ENCODE measurements around the gene TPRKB. TPM values are rescaled to one million over a fixed set of nuclear protein-coding genes. Genes with fewer than 3 reads are reported as not detected.

The TPRKB gene
- 29.3 and 37.3 TPM in 2 replicates for total RNA-seq

DNA sequence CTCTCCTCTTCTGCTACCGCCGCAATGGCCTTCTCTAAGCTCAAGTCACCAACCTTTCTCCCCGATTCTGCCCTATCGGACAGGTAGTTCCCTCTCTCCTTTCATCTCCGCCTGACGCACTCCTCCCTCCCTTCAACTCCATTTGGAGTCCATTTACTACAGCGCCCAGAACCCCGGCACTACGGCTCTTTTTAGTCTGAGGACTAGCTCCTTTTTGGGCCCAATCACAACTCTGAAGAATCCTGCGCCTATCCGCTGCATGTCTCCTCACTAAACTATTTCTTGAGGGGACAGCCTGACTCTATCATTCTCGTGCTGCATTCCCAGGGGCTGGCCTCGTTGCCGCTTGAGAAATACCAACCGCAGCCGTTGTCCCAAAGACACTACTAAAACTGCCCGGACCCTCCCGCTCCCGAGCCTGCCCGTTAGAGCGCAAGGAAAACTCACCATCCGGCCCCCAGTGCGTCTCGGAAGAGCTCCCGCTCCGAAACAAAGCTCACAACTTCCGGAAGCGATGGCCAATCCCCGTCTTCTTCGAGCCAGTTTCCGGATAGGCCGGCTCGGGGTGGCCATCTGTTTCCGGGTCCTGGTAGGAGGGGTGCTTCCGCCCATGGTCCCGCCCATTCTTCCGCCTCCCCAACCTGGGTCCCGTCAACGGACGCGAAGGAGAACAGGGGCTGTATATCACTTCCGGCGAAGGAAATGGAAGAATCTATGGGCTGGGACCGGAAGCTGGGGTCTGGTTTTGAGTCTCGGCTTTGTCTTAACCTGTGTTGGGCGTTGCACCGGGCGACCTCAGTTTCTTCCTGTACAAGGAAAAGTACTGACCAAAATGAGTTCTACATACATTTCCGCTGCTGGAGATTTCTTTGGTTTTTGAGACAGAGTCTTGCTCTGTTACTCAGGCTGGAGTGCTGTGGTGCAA lies at the start of gene TPRKB:
Gene TPRKB, minus strand, starts transcription at position 491 of the 925 bp plus-strand sequence. CDS start 2,776 bp downstream, outside the sequence.

DNA sequence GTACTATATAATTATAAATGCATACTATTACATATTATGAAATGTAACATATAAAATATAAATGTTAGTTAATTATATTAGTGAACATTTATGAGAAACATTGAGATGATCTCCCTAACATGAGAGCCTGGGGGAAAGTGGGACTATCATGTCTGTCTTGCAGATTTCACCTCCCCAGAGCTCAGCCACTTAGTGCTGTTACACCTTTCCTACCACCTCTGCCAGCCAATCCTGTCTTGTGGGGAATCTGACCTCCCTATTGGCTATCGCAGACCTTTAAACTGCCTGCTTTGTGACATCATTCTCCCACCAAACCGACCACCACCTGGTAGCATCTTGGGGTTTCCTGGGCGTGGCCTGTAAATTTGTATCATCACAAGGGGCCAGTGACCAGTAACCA lies 46.7 kb upstream of the TPRKB start, which contains the start of gene C2orf78:
Gene C2orf78, plus strand, starts transcription at position 301 of the 400 bp plus-strand sequence. CDS start 127 bp downstream, outside the sequence.

DNA sequence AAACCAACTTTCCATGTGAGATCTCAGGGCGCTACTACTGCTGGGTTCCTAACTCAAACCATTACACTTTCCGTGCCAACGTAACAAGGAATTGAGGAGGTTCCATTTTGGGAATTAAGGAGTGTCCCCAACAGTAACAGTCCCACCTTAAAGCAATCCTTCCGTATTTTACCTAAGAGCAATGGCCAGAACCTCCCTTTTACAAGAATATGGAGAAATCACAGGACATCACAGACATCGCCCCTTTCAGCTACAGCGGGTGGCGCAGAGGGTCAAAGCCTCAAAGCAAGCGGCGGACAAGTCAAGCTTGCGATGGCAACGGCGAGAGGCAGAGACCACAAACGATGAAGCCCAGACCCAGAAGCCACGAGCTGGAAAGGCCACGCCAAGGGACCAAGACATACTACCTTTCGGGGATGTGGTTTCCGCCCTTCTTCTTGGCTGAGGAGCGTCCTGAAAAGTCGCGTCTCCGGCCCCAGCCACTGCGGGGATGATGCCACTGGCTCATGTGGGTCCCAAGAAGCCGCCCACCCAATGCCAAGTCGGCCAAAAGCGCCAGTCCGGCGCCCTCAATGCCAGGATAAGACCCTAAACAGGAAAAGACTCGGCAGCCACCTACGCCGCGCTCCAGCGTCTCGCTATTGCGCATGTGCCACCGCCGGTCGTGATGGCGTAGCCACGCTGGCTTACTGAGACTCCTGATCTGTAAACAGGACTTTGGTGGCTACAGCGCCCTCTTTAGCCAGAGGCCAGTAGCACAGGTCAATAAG lies 42.5 kb upstream of the TPRKB start, which contains the start of gene DUSP11:
Gene DUSP11, minus strand, starts transcription at position 637 of the 770 bp plus-strand sequence. Its CDS starts 129 bp downstream, at position 508.

Other genes starting within 250 kb of the TPRKB start
- not detected in 2 replicates for gene NAT8, start 94.9 kb downstream of the TPRKB start, total RNA-seq
- gene DUSP11, start 42.8 kb upstream of the TPRKB start, total RNA-seq, result 42.7 and 51.2 TPM in 2 replicates
- not detected in 2 replicates for gene C2orf78, start 46.8 kb upstream of the TPRKB start, total RNA-seq
- 25.5 and 36.6 TPM in 2 replicates for gene STAMBP, start 91.6 kb upstream of the TPRKB start, total RNA-seq
- gene ACTG2, start 155.7 kb upstream of the TPRKB start, total RNA-seq, result 0.11 TPM in 1 of 2 replicates, not detected in the other
- gene DGUOK, start 189.5 kb upstream of the TPRKB start, total RNA-seq, result 44.7 and 47.1 TPM in 2 replicates
- 2.0 and 2.5 TPM in 2 replicates for gene TET3, start 247.6 kb upstream of the TPRKB start, total RNA-seq